Retina (tissue), 1 donor: ENCODE measurements around the gene TBC1D9B.

Experiments
- DNase-seq: peaks from one replicate; pipeline ENCODE4 v3.0.0-alpha.2; 2016

The TBC1D9B gene

GRCh38 chr5:179868541-179868940, 39.2 kb downstream of the TBC1D9B start:
- DNase-seq, result no peak

GRCh38 chr5:179867476-179867875, 40.2 kb downstream of the TBC1D9B start:
- DNase-seq, result no peak

GRCh38 chr5:179867079-179867465, 40.6 kb downstream of the TBC1D9B start:
- no peak for DNase-seq

GRCh38 chr5:179866241-179867078, 41.2 kb downstream of the TBC1D9B start:
- no peak for DNase-seq

- DNase-seq, result no peak
Observed at GRCh38 chr5:179865491-179866240, 42.0 kb downstream of the TBC1D9B start.

- DNase-seq, result no peak
Observed at GRCh38 chr5:179864686-179865085, 43.0 kb downstream of the TBC1D9B start.

GRCh38 chr5:179863449-179864085, 44.1 kb downstream of the TBC1D9B start:
- no peak for DNase-seq

- no peak for DNase-seq
Observed at GRCh38 chr5:179862891-179863290, 44.8 kb downstream of the TBC1D9B start.

- no peak for DNase-seq
Observed at GRCh38 chr5:179862296-179862695, 45.4 kb downstream of the TBC1D9B start.

- peak; percentile 17 for DNase-seq
Observed at GRCh38 chr5:179860301-179860700, 47.4 kb downstream of the TBC1D9B start.

- DNase-seq, result peak; percentile 96
Observed at GRCh38 chr5:179858586-179859427, 48.9 kb downstream of the TBC1D9B start, which contains the start of gene MRNIP. Gene MRNIP (minus strand): TSS chr5:179858817. CDS start chr5:179858796, 21 bp downstream.

- no peak for DNase-seq
Observed at GRCh38 chr5:179858241-179858585, 49.5 kb downstream of the TBC1D9B start.

- no peak for DNase-seq
Observed at GRCh38 chr5:179854356-179854755, 53.3 kb downstream of the TBC1D9B start.

- DNase-seq, result no peak
Observed at GRCh38 chr5:179852993-179853547, 54.6 kb downstream of the TBC1D9B start.

GRCh38 chr5:179841621-179842020, 66.1 kb downstream of the TBC1D9B start:
- DNase-seq, result no peak

- DNase-seq, result no peak
Observed at GRCh38 chr5:179840766-179841165, 66.9 kb downstream of the TBC1D9B start.

GRCh38 chr5:179840321-179840720, 67.4 kb downstream of the TBC1D9B start:
- no peak for DNase-seq

- DNase-seq, result no peak
Observed at GRCh38 chr5:179839328-179840256, 68.1 kb downstream of the TBC1D9B start.

GRCh38 chr5:179837076-179838011, 70.4 kb downstream of the TBC1D9B start:
- DNase-seq, result no peak
